Measurements from ENCODE around the gene CST9. TPM values are rescaled to one million over a fixed set of nuclear protein-coding genes. Genes with fewer than 3 reads are reported as not detected.

CST9 gene
- total RNA-seq, 1 donor from 2014 or later = not detected

GRCh38 chr20:23629542-23630391 is 24.1 kb upstream of the CST9 start:
- ATAC-seq (no peak), DNase-seq (no peak)
- peaks cover 30% of the 10 kb centered on the region for H3K36me3 ChIP-seq
- H3K27me3 ChIP-seq (ENCODE audit: low read depth) = no peaks in the 10 kb centered on the region
- no peak overlapping the region for H3K27ac ChIP-seq
- peaks cover 6% of the 10 kb centered on the region for H3K4me1 ChIP-seq
- TF ChIP-seq CTCF (IDR thresholded peaks at IDR 0.05) = no peak
- intact Hi-C loops (cut with DNase I) = no loop called here
- H3K4me3 ChIP-seq = no peak overlapping the region
- H3K9me3 ChIP-seq = no peaks in the 10 kb centered on the region

GRCh38 chr20:23629017-23629541 is 23.4 kb upstream of the CST9 start:
- ATAC-seq = peak in 1 of 2 donors; percentile 13
- peaks cover 5% of the 10 kb centered on the region for H3K4me1 ChIP-seq
- no peak overlapping the region for H3K27ac ChIP-seq
- no peaks in the 10 kb centered on the region for H3K27me3 ChIP-seq (ENCODE audit: low read depth)
- DNase-seq = no peak
- TF ChIP-seq CTCF (IDR thresholded peaks at IDR 0.05) = no peak
- no peak overlapping the region for H3K4me3 ChIP-seq
- no peaks in the 10 kb centered on the region for H3K9me3 ChIP-seq
- intact Hi-C loops (cut with DNase I) = no loop called here
- H3K36me3 ChIP-seq = peaks cover 23% of the 10 kb centered on the region

GRCh38 chr20:23628402-23629016 is 22.8 kb upstream of the CST9 start:
- intact Hi-C loops (cut with DNase I) = no loop called here
- H3K4me3 ChIP-seq = no peak overlapping the region
- H3K27me3 ChIP-seq (ENCODE audit: low read depth) = no peaks in the 10 kb centered on the region
- H3K36me3 ChIP-seq = peaks cover 18% of the 10 kb centered on the region
- H3K4me1 ChIP-seq = peaks cover 10% of the 10 kb centered on the region
- ATAC-seq (no peak), DNase-seq (no peak)
- no peaks in the 10 kb centered on the region for H3K9me3 ChIP-seq
- TF ChIP-seq CTCF (IDR thresholded peaks at IDR 0.05) = no peak
- H3K27ac ChIP-seq = no peak overlapping the region

GRCh38 chr20:23627501-23627900 is 21.8 kb upstream of the CST9 start:
- Histone ChIP-seq H3K27ac (no peak overlapping the region), H3K27me3 (ENCODE audit: low read depth) (no peaks in the 10 kb centered on the region), H3K4me3 (no peak overlapping the region), H3K36me3 (peaks cover 8% of the 10 kb centered on the region), H3K9me3 (no peaks in the 10 kb centered on the region), H3K4me1 (peaks cover 15% of the 10 kb centered on the region)
- ATAC-seq (no peak), DNase-seq (no peak)
- no peak for TF ChIP-seq CTCF (IDR thresholded peaks at IDR 0.05)
- intact Hi-C loops (cut with DNase I) = no loop called here

- Histone ChIP-seq H3K36me3 (no peaks in the 10 kb centered on the region), H3K9me3 (no peaks in the 10 kb centered on the region), H3K27me3 (ENCODE audit: low read depth) (no peaks in the 10 kb centered on the region), H3K27ac (no peak overlapping the region), H3K4me1 (peaks cover 15% of the 10 kb centered on the region), H3K4me3 (no peak overlapping the region)
- intact Hi-C loops (cut with DNase I) = no loop called here
- TF ChIP-seq CTCF (IDR thresholded peaks at IDR 0.05) = no peak
- ATAC-seq = peak; percentile 56 to 70
- no peak for DNase-seq
Observed at GRCh38 chr20:23626040-23626620, 20.4 kb upstream of the CST9 start.

All from lower lobe of right lung (tissue), 2 donors.